Endothelial cell of umbilical vein (primary cell): ENCODE measurements around the gene SLC25A38. TPM values are rescaled to one million over a fixed set of nuclear protein-coding genes. Genes with fewer than 3 reads are reported as not detected.

ENCODE experiments used
- BruUV-seq: library from RNA; stranded (reverse); fragments of 400-500 nt; replicated peaks from 2 replicates; lab custom pipeline; 2021; lab: Mats Ljungman, UMichigan
- CTCF ChIA-PET: fragments of 300-600, 350-600 bp; sonication (Branson Sonifier 250); formaldehyde crosslinking; loops from one replicate; lab custom pipeline; 2021; ENCODE audit warnings: antibody characterized with exemption, inconsistent platforms; lab: Charles Lee
- POLR2A ChIA-PET: fragments of 300-600, 350-600 bp; sonication (Branson Sonifier 250); formaldehyde crosslinking; loops from one replicate; lab custom pipeline; 2021; ENCODE audit warnings: antibody characterized with exemption, inconsistent platforms; lab: Charles Lee
- DNase-seq: peaks from one replicate; pipeline ENCODE4 v3.0.0-alpha.2; 2011; ENCODE audit warnings: low read depth, low spot score
- FAIRE-seq: peaks from 2 replicates; lab custom pipeline; 2011; peaks lifted over from hg19 to GRCh38; lab: Jason Lieb, UNC
- H2AFZ ChIP-seq: 2 replicates; pipeline ENCODE4 v1.6.0; 2012; ENCODE audit warnings: low read depth, low read length, control low read depth, inconsistent platforms
- H3K27ac ChIP-seq: 2 replicates; pipeline ENCODE4 v1.5.1; 2011; ENCODE audit warnings: low read depth, mild to moderate bottlenecking, control low read depth, low read length, moderate library complexity; ENCODE audit not compliant: insufficient read depth
- H3K27me3 ChIP-seq, 2 experiments: 2 replicates each; pipeline versions ENCODE4 v1.6.0 to v1.6.1; 2011; ENCODE audit warnings: low read length in 2 of 2, mixed read lengths in 1 of 2; ENCODE audit not compliant: control insufficient read depth in 2 of 2, insufficient read depth in 2 of 2
- H3K36me3 ChIP-seq, 2 experiments: 2 replicates in 1 of 2; 3 replicates in 1 of 2; pipeline ENCODE4 v1.5.1; 2011; ENCODE audit warnings: low read length in 2 of 2, mild to moderate bottlenecking in 1 of 2, moderate library complexity in 1 of 2; ENCODE audit not compliant: control insufficient read depth in 2 of 2, insufficient read depth in 2 of 2; ENCODE audit errors: extremely low read depth in 1 of 2
- H3K4me1 ChIP-seq: 3 replicates; pipeline ENCODE4 v1.5.1; 2011; ENCODE audit warnings: mild to moderate bottlenecking, low read length; ENCODE audit not compliant: control insufficient read depth, insufficient read depth; ENCODE audit errors: extremely low read depth
- H3K4me2 ChIP-seq: 2 replicates; pipeline ENCODE4 v1.6.1; 2011; ENCODE audit warnings: low read length, control low read depth, mixed read lengths; ENCODE audit not compliant: insufficient read depth
- H3K4me3 ChIP-seq, 3 experiments: fragments of 200-600 bp in 1 of 3; sonication (generic), shearing (Covaris generic) in 1 of 3; replicated peaks in 1 of 3; 2 replicates each; pipeline ENCODE4 v1.5.1; 2011 to 2016; ENCODE audit warnings: control low read depth in 3 of 3, low read length in 3 of 3, mild to moderate bottlenecking in 2 of 3, inconsistent platforms in 1 of 3, low read depth in 1 of 3, moderate library complexity in 1 of 3; ENCODE audit not compliant: insufficient read depth in 1 of 3
- H3K79me2 ChIP-seq: 2 replicates; pipeline ENCODE4 v1.6.0; 2012; ENCODE audit warnings: low read length, inconsistent platforms; ENCODE audit not compliant: control insufficient read depth, insufficient read depth
- H3K9ac ChIP-seq: replicated peaks from 2 replicates; pipeline ENCODE3; 2011; ENCODE audit warnings: low read length, control low read depth; ENCODE audit not compliant: insufficient read depth; ENCODE audit errors: extremely low read depth
- H3K9me1 ChIP-seq: replicated peaks from 3 replicates; pipeline ENCODE4 v1.6.0; 2011; ENCODE audit warnings: mild to moderate bottlenecking, low read length; ENCODE audit not compliant: control insufficient read depth, insufficient read depth; ENCODE audit errors: extremely low read depth
- H3K9me3 ChIP-seq: replicated peaks from 2 replicates; pipeline ENCODE4 v1.5.1; 2012; ENCODE audit warnings: low read length, inconsistent platforms; ENCODE audit not compliant: control insufficient read depth, insufficient read depth
- H4K20me1 ChIP-seq: replicated peaks from 2 replicates; pipeline ENCODE3; 2011; ENCODE audit warnings: mild to moderate bottlenecking, low read length; ENCODE audit not compliant: control insufficient read depth, insufficient read depth; ENCODE audit errors: extremely low read depth
- EZH2 ChIP-seq: IDR thresholded peaks from 2 replicates; pipeline ENCODE4 v1.6.1; 2012; ENCODE audit warnings: borderline replicate concordance, low read depth, mild to moderate bottlenecking, moderate library complexity, low read length, inconsistent platforms; ENCODE audit not compliant: severe bottlenecking
- FOS ChIP-seq: IDR thresholded peaks from 2 replicates; pipeline ENCODE4 v1.6.1; 2011; ENCODE audit warnings: mild to moderate bottlenecking, low read length, moderate library complexity, borderline replicate concordance; ENCODE audit not compliant: insufficient read depth
- GATA2 ChIP-seq: IDR thresholded peaks from 2 replicates; pipeline ENCODE4 v1.7.0; 2011; ENCODE audit warnings: low read depth, mild to moderate bottlenecking, moderate library complexity, mixed read lengths, low read length; ENCODE audit not compliant: insufficient read length, insufficient read depth
- JUN ChIP-seq: IDR thresholded peaks from 2 replicates; pipeline ENCODE4 v1.6.1; 2011; ENCODE audit warnings: borderline replicate concordance, low read depth; ENCODE audit not compliant: insufficient read length, insufficient read depth
- MYC ChIP-seq: IDR thresholded peaks from one replicate; pipeline ENCODE4 v1.6.1; 2011; ENCODE audit warnings: mild to moderate bottlenecking, low read depth, low read length
- POLR2A ChIP-seq: IDR thresholded peaks from 2 replicates; pipeline ENCODE4 v1.6.1; 2012; ENCODE audit warnings: low read depth, mild to moderate bottlenecking, control low read depth, low read length
- POLR2AphosphoS5 ChIP-seq: IDR thresholded peaks from 2 replicates; pipeline ENCODE4 v1.6.1; 2012; ENCODE audit warnings: low read depth, mild to moderate bottlenecking, control low read depth, low read length, moderate library complexity; ENCODE audit not compliant: insufficient read depth
- dilution Hi-C: fragments of 300-500 bp; cut with MboI; formaldehyde crosslinking; loops from one replicate; pipeline ENCODE4 v1.15.0; 2019; ENCODE audit warnings: low sequenced_read_pairs; ENCODE audit not compliant: extremely low pct_ligation_motif_present
- intact Hi-C: fragments of 100-400 bp; cut with micrococcal nuclease; formaldehyde crosslinking; loops from one replicate; pipeline ENCODE4 v1.10.0; 2022
- polyA plus RNA-seq, 4 experiments: library from polyadenylated mRNA; depleted of rRNA in 3 of 4; stranded (reverse) in 3 of 4; unstranded in 1 of 4; fragments of >200 nt; gene quantifications; 2 replicates each; pipeline versions ENCODE4 v1.2.1 to v1.2.3, GENCODE V29; 2011 to 2012; ENCODE audit warnings: missing spikeins in 1 of 4
- total RNA-seq: library from RNA; stranded (reverse); gene quantifications from 2 replicates; pipeline ENCODE4 v1.2.3, GENCODE V29; 2021
- TF ChIP-seq, protein P1 (sequence below): IDR thresholded peaks from 2 replicates; pipeline ENCODE4 v1.6.1; 2011; ENCODE audit not compliant: insufficient read depth, insufficient read length
- TF ChIP-seq, protein P2 (sequence below), 2 donors: IDR thresholded peaks; 1 replicate in 1 of 2; 2 replicates in 1 of 2; pipeline ENCODE4 v1.5.1; 2011; ENCODE audit warnings: low read length in 2 of 2, mild to moderate bottlenecking in 2 of 2, moderate library complexity in 2 of 2, control low read depth in 1 of 2, inconsistent platforms in 1 of 2, low read depth in 1 of 2; ENCODE audit not compliant: insufficient read depth in 1 of 2; ENCODE audit errors: extremely low read depth in 1 of 2

The SLC25A38 gene
- total and polyA plus RNA-seq, 2 donors (not counting 3 experiments of a cell fraction or from before 2014, with no cell fraction given): 20.0 to 31.1 TPM

DNA sequence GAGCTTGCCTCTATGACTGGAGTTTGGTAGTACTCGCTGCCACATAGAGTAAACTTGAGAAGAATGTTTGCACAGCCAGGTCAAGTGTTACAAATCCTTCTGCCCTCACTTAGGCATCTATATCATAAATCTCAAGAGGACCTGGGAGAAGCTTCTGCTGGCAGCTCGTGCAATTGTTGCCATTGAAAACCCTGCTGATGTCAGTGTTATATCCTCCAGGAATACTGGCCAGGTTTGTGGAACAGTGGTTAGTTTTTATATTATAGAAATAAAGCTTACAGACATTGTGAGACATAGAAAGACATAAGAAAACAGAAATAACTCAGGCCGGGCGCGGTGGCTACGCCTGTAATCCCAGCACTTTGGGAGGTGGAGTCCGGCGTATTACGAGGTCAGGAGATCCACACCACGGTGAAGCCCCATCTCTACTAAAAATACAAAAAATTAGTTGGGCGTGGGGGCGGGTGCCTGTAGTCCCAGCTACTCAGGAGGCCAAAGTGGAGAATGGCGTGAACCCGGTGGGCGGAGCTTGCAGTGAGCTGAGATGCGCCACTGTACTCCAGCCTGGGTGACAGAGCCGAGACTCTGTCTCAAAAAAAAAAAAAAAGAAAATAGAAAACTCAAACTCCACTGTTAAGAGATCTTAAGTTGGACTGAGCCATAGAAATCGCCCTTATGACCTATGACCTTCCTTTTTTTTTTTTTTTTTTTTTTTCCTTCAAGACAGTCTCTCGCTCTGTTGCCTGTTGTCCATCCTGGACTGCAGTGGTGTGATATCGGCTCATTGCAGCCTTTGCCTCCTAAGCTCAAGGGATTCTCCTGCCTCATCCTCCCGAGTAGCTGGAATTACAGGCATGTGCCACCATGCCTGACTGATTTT is 25.6 kb downstream of the SLC25A38 start:
- Histone ChIP-seq H3K4me2 (peak overlapping the region; percentile 96), H3K27me3 (no peaks in the 10 kb centered on the region), H3K27ac (no peak overlapping the region), H3K79me2 (peaks cover 42% of the 10 kb centered on the region), H3K36me3 (peaks cover 35 to 36% of the 10 kb centered on the region in 2 experiments), H3K4me3 (peak overlapping the region in 1 of 3 experiments; percentile 96), H4K20me1 (peaks cover 4% of the 10 kb centered on the region), H3K9me3 (no peaks in the 10 kb centered on the region), H3K4me1 (peaks cover 19% of the 10 kb centered on the region), H3K9me1 (no peaks in the 10 kb centered on the region), H3K9ac (no peak overlapping the region), H2AFZ (no peak overlapping the region)
- POLR2A ChIA-PET: interaction anchor here (0.6 to 0.7 kb wide), 2 partner anchors 579 to 1175 kb away, joined by 3 to 7 read pairs; no protein-coding TSS in a partner anchor
- DNase-seq (no peak), FAIRE-seq (peak; percentile 67)
- TF ChIP-seq FOS (no peak), POLR2A (peak; percentile 20)
- no TSS peak for BruUV-seq
- CTCF ChIA-PET: interaction anchor here (0.7 to 1.0 kb wide), 2 partner anchors 17 to 117 kb away, joined by 3 read pairs; no protein-coding TSS in a partner anchor
- dilution Hi-C loops (no loop called here), intact Hi-C loops (no loop called here)

DNA sequence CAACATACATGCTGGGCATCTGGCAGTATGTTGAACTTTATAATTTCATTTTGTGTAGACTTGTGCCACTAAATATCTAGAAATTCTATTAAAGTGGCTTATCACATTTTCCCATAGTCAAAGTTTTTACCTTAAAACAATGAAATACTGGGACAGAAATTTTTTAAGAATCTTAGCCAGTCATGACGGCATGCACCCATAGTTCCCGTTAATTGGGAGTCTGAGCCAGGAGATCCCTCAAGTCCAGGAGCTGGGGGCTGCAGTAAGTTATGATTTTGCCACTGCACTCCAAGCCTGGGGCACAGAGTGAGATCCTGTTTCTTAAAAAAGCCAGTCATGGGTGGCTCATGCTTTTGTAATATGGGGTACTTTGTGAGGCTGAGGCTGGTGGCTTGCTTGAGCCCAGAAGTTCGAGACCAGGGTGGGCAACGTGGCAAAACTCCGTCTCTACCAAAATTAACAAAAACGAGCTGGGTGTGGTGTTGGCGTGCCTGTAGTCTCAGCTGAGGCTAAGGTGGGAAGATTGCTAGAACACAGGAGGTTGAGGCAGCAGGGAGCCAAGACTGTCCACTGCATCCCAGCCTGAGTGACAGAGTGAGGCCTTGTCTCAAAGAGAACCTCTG is 26.5 kb downstream of the SLC25A38 start:
- DNase-seq (no peak), FAIRE-seq (peak; percentile 35)
- TF ChIP-seq POLR2AphosphoS5 (no peak), EZH2 (no peak), GATA2 (no peak), FOS (no peak), JUN (no peak), POLR2A (no peak), MYC (no peak)
- TF ChIP-seq, protein P1, sequence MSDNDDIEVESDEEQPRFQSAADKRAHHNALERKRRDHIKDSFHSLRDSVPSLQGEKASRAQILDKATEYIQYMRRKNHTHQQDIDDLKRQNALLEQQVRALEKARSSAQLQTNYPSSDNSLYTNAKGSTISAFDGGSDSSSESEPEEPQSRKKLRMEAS: no peak
- TF ChIP-seq, protein P2, sequence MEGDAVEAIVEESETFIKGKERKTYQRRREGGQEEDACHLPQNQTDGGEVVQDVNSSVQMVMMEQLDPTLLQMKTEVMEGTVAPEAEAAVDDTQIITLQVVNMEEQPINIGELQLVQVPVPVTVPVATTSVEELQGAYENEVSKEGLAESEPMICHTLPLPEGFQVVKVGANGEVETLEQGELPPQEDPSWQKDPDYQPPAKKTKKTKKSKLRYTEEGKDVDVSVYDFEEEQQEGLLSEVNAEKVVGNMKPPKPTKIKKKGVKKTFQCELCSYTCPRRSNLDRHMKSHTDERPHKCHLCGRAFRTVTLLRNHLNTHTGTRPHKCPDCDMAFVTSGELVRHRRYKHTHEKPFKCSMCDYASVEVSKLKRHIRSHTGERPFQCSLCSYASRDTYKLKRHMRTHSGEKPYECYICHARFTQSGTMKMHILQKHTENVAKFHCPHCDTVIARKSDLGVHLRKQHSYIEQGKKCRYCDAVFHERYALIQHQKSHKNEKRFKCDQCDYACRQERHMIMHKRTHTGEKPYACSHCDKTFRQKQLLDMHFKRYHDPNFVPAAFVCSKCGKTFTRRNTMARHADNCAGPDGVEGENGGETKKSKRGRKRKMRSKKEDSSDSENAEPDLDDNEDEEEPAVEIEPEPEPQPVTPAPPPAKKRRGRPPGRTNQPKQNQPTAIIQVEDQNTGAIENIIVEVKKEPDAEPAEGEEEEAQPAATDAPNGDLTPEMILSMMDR (IDR thresholded peaks at IDR 0.05; ENCODE audit: extremely low read depth in 1 of 2, insufficient read depth in 1 of 2, low read depth in 1 of 2, low read length in 2 of 2): no peak
- Histone ChIP-seq H3K27me3 (no peaks in the 10 kb centered on the region), H3K9me1 (no peaks in the 10 kb centered on the region), H3K4me1 (peaks cover 19% of the 10 kb centered on the region), H2AFZ (no peak overlapping the region), H3K27ac (no peak overlapping the region), H3K4me2 (peak overlapping the region; percentile 32), H4K20me1 (peaks cover 4% of the 10 kb centered on the region), H3K36me3 (peaks cover 35 to 37% of the 10 kb centered on the region in 2 experiments), H3K9me3 (no peaks in the 10 kb centered on the region), H3K9ac (no peak overlapping the region), H3K79me2 (peaks cover 42% of the 10 kb centered on the region), H3K4me3 (peak overlapping the region in 1 of 3 experiments; percentile 38)
- dilution Hi-C loops: no loop called here
- ChIA-PET POLR2A (interaction anchor here (0.6 kb wide), 1 partner anchor 1176 kb away, joined by 3 read pairs; no protein-coding TSS in a partner anchor), CTCF (interaction anchor here (1.3 kb wide), 1 partner anchor 90 kb away, joined by 3 read pairs; no protein-coding TSS in a partner anchor)
- intact Hi-C loops: loop anchor here (10.0 kb wide), 1 partner anchor 905 kb away; no protein-coding TSS in a partner anchor
- BruUV-seq: no TSS peak
